Stimulated activated CD4-positive, alpha-beta T cell treated with anti-CD3 and anti-CD28 coated beads, Interleukin-15, amount 100 ng/mL, for 1 hour (primary cell): ENCODE data around the gene FAM20A.

ENCODE experiments used
- DNase-seq, 2 donors: peaks; one replicate each; pipeline ENCODE4 v3.0.0-alpha.2; 2020; ENCODE audit warnings: low read depth in 1 of 2, low spot score in 1 of 2

FAM20A gene

GRCh38 chr17:68600931-68601564 is at the start of gene FAM20A:
Gene FAM20A (minus strand): TSS chr17:68601367. CDS start chr17:68600666, 701 bp downstream.
- DNase-seq, result no peak

- DNase-seq, result no peak
Measured at GRCh38 chr17:68649324-68649723, 48.2 kb upstream of the FAM20A start.

GRCh38 chr17:68646626-68647526 is 45.7 kb upstream of the FAM20A start:
- no peak for DNase-seq

- DNase-seq, result no peak
Measured at GRCh38 chr17:68642118-68642412, 40.9 kb upstream of the FAM20A start.

- DNase-seq, result no peak
Measured at GRCh38 chr17:68641276-68642117, 40.3 kb upstream of the FAM20A start.

- no peak for DNase-seq
Measured at GRCh38 chr17:68640242-68640989, 39.2 kb upstream of the FAM20A start.

GRCh38 chr17:68634345-68634876 is 33.2 kb upstream of the FAM20A start:
- no peak for DNase-seq

GRCh38 chr17:68628576-68628957 is 27.4 kb upstream of the FAM20A start:
- no peak for DNase-seq

GRCh38 chr17:68627956-68628575 is 26.9 kb upstream of the FAM20A start:
- DNase-seq, result no peak

GRCh38 chr17:68624381-68624780 is 23.2 kb upstream of the FAM20A start:
- no peak for DNase-seq

- DNase-seq, result no peak
Measured at GRCh38 chr17:68623811-68624210, 22.6 kb upstream of the FAM20A start.

GRCh38 chr17:68622423-68622822 is 21.3 kb upstream of the FAM20A start:
- no peak for DNase-seq

GRCh38 chr17:68621065-68621464 is 19.9 kb upstream of the FAM20A start:
- no peak for DNase-seq

GRCh38 chr17:68616334-68616733 is 15.2 kb upstream of the FAM20A start:
- DNase-seq, result no peak

GRCh38 chr17:68614718-68615117 is 13.6 kb upstream of the FAM20A start:
- DNase-seq, result no peak

- DNase-seq, result no peak
Measured at GRCh38 chr17:68613739-68614298, 12.7 kb upstream of the FAM20A start.

- no peak for DNase-seq
Measured at GRCh38 chr17:68612923-68613292, 11.7 kb upstream of the FAM20A start.

GRCh38 chr17:68612209-68612922 is 11.2 kb upstream of the FAM20A start:
- no peak for DNase-seq
